IPS-NIHi11 (cell line): ENCODE data around the gene TTC39A.

Experiments used
- DNase-seq: peaks from one replicate; pipeline ENCODE4 v3.0.0; 2012; ENCODE audit warnings: mixed read lengths, low spot score

Gene TTC39A

DNA sequence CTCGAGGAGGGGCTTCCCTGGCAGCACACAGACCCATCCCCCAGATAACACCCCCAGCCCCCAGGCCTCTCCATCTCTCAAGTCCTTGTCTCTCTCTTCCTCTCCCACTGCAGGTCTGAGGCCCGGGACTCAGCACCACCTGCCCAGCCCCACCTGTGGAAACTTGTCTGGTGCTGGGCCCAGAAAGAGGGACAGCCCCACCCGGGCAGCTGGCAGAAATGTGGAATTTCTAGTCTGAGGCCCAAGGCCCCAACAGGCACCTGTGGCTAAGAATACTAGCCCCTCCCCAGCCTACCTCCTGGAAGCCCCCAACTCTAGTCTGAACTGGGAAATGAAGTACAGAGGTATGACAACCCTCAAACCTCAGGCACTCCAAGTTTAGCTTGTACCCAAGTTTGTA, 15.4 kb downstream of the TTC39A start:
- no peak for DNase-seq

DNA sequence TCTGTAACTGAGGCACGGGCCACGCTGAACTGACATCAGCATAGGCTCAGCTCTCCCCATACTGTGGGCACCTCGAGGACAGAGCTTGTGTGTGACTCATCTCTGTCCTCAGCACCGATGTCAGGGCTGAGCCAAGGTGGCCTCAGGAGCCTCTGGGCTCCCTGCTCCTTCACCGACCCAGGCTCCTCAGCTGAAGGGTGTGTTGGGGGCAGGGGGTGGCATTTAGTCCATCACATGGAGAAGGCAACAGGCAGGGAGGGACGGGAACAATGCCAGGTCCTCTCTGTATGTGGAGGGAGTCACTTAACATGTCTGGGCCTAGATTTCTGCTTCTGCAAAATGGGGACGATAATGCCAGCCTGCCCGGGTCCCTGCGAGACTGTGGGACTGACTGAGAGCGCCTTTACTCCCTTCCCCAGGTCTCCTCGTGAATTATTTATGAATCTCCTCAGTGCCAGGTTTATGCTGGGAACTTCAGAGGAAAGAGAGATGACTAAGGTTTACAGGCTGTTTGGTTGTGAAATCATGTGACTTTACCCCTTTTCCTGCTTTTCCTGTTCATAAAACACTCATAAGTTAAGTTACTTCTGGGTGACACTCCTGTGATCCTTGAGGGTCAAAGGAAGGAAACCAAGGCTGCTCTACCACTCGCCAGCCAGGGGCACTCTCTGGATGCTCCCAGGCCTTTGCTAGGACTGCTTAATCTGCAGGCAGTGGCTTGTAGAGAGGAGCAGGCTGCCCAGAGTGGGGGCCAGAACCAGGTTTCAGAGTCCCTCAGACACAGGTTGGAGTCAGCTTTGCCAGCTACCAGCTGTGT, 16.2 kb downstream of the TTC39A start:
- DNase-seq = no peak

GRCh38 chr1:51313268-51313852, 17.0 kb downstream of the TTC39A start:
- DNase-seq = peak; percentile 49

DNA sequence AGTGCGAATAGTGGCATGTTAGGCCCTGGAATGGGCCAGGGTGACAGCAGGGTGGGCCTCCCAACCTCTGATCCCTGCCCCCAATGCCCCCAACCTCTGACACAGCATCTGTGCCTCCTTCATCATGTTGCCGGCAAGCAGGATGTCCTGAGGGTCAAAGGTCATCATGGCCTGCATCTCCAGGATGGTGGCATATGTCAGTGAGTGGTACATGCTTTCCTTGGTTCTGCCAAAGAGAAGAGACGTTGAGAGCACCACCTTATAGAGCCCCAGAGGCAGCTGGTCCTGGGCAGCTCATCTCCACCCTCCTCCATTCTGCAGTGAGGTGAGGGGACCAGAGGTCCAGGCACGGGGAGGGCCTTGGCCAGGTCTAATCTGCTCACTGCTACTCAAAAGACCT, 17.6 kb downstream of the TTC39A start:
- DNase-seq = no peak

DNA sequence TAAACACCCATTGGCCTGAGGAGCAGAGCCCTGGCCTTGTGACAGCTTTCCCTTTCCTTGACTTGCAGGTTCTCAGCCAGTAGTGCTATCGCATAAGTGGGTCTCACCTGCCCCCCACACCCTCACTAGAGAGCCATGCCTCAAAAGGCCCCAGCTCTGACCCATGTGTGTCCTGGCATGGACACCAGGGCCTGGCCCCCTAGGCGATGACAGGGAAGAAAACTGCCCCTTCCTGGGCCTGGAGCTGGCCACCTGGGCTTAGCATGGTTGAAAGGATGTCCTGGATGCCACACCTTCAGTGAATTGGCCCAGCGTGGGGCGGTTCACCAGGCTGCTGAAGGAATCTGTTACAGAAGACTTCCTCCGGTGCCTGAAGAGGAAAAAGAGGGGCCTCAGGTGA, 18.5 kb downstream of the TTC39A start:
- no peak for DNase-seq

DNA sequence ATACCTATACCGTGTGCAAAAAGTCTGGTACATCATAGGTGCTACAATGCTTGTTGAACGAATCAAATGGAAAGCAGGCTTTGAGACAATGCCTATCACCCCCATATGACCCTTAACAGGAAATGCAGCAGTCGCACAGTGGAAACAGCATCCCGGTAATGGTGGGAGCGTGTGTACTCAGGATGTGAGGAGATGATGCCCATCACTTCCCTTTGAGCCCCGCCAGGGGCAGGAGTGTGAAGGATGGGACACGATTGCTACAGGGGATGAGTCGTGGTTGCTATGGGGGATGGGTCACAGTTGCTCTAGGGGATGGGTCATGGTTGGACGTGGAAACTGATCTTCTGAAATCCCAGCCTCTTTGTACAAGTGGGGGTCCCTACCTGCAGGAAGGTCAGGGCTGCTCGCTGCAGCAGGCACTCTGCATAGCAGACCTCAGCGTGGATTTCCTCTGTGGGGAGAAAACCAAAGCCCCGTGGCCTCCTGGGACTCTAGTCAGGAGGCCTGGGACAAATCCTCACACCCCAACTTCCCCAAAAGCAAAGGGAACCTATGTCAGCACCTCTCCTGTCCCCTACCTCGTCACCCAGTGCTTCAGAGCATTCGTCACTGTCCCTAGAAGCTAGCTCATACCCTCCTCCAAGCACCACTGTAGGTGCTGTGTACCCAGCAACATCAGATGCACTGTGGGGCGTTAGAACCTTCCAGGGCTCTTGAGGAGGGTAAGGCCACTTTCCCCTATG, 19.3 kb downstream of the TTC39A start:
- no peak for DNase-seq

DNA sequence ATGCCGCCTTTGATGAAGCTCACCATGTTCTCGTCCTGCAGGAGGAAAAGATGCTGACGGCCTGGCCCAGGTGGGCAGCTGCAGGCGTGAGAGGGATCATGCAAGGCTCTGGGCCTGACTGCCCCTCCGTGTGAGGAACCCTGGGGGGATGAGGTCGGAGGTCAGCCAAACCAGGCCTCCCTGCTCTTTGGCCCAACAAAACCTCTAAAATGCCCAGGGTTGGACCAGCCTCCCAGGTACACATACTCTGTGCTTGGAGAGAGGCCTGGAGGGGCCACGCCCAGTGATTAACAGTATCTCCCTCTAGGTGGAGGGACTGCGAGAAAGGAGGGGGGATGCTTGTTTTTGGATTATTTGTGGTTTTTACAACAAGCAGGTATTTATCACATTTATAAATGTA, 21.1 kb downstream of the TTC39A start:
- no peak for DNase-seq

DNA sequence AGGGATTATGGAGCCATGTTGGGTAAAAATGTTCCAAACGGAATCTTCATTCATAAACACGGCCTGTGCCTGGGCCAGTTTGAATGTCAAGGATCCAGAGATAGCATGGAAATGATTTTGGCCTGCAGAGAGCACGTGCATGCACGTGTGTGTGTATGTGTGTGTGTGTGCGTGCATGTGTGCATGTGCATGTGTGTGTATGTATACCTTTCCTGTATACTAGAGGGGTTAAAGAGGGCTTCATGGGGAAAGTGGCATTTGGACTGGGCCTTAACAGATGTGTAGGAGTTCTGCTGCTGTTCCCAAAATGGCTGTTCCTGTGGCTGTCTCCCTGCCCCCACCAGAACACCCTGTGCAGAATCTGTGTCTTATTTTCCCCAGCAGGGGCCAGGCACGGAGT, 21.7 kb downstream of the TTC39A start:
- no peak for DNase-seq

GRCh38 chr1:51306950-51307349, 23.4 kb downstream of the TTC39A start:
- DNase-seq = no peak

GRCh38 chr1:51305371-51305823, 25.0 kb downstream of the TTC39A start:
- DNase-seq = no peak

DNA sequence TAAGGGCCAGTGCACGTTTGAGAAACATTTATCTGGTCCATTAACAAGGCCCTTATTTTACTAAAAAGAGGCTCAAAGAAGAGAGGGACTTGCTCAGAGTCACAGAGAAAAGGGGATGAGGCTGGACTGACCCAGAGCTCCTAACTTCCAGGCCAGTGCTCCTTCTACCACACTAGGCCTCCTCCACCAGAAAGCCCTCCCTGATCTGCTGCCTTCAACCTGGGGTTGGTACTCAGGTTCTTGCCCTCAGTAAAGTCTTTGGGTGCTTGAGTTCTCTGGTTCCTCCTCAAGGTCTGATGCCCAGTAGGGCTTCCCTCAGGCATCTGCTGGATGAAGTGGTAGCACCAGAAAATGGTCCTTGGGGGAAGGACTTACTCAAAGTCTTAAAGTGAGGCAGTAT, 26.0 kb downstream of the TTC39A start:
- DNase-seq = no peak

- DNase-seq = no peak
Observed at GRCh38 chr1:51303751-51304251, 26.6 kb downstream of the TTC39A start.

DNA sequence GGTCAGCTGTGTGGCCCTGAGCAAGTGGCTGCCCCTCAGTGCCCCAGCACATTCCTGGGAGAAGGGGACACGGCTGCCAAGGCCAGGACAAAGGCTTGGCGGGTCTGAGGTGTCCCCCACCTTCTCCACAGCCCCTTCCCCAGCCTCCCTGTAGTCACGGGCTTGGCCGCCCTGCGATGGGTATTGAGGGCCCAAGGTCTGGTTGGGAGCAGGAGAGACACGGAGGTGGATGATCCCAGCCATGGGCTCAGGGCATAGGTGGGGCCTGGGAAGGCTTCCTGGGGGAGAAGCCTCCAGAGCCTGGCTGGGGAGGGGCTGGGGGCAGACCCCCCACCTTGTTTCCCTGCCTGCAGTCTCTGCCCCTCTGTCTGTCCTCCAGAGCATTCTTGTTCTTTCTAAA, 27.0 kb downstream of the TTC39A start:
- DNase-seq = no peak

GRCh38 chr1:51302746-51303145, 27.6 kb downstream of the TTC39A start:
- DNase-seq = no peak

DNA sequence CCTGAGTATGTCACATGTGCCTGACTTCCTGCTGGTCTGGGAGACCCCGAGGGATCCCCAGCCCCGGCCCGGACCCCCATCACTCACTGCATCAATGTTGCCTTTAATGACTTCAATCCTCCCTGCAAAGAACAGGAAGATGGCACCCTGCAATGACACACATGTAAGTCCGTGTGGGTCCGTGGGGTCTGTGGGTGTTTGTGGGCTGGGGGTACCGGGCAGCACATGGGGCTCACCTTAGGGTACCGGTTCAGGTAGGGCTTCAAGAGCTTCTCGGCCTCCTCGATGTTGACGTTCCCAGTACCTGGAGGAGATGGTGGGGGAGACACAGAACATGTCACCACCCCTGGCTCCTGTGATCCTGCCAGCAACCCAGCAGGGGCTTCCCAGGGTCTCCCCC, 28.1 kb downstream of the TTC39A start:
- DNase-seq = no peak

DNA sequence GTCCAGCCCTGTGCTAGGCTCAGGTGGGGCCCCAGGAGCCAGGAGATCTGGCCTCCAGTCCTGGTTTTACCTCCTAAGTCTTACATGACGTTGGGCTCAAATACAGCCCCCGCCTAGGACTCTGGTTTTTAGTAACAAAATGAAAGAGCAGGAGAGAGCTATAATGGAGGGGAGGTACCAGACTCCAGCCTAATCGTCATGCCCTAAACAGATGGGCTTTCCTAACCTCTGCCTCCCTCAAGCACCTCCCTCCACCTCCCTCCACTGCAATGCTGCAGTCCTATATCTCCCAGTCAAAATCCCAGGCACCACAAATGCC, 28.6 kb downstream of the TTC39A start:
- DNase-seq = no peak

- no peak for DNase-seq
Observed at GRCh38 chr1:51301152-51301843, 29.1 kb downstream of the TTC39A start.

GRCh38 chr1:51299981-51300670, 30.2 kb downstream of the TTC39A start:
- DNase-seq = no peak

DNA sequence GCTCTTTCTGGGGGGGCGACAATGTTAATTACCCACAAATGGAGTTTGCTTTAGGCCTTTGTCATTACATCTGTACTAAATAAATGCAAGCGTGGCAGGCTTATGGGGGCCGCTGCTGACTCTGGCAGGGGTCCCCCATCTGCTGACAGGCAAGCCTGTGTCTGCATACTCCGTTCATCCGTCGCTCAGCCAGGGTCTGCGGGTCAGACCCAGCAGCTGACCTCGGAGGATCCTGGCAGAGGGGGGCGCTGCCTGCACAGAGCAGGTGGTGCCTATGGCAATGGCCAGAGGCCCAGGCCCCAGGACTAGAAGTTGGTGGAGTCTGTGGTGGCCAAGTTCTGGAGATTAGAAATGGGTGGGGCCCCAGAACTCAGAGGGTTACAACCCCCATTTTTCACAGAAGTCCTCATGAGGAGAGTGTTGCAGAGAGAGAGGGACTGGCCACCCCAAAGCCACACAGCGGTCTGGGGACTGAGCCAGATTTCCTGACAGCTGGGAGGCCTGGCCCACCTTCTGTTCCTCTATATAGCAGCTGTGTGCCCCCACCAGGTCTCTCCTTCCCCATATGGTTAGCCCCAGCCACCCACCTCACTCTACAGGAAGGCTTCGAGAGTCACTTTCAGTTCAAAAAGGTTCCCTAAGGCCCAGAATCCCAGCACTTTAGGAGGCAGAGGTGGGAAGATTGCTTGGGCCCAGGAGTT, 31.0 kb downstream of the TTC39A start:
- DNase-seq = no peak

DNA sequence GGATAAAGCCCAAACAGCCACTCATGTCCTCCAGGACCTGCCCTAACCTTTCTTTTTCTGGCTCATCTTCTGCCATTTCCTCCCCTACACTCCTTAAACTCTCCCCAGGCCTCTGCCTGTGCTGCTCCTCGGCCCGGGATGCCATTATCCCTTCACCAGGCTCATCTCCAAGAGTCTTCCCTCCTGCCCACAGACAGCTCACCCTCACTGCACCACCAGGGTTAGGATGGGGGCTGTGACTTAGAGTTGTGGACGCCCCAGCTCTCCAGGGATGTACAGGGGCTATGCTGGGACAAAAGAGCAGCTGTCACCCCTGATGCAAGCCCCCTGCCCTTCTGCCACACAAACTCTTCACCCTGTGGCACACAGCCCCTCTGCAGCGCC, 32.0 kb downstream of the TTC39A start:
- DNase-seq = no peak
